B cell (primary cell): ENCODE results near the gene SRP14. TPM values are rescaled to one million over a fixed set of nuclear protein-coding genes. Genes with fewer than 3 reads are reported as not detected.
"Not testable (repeated sequence)": the region's sequence is repeated elsewhere in the genome, so short reads cannot be mapped to it uniquely, and the experiment has no call there.

ENCODE experiments used
- ATAC-seq: fragments of 200-7000 bp; cut with Tn5 transposase; one replicate; pipeline ENCODE4 v1.10.0; 2021; ENCODE audit warnings: low read depth, mild to moderate bottlenecking, moderate number of reproducible peaks, moderate library complexity
- CTCF ChIA-PET: fragments of 350-600 bp; sonication (Branson Sonifier 250); formaldehyde crosslinking; loops from one replicate; lab custom pipeline; 2021; ENCODE audit warnings: antibody characterized with exemption, inconsistent platforms; lab: Charles Lee
- POLR2A ChIA-PET: fragments of 350-600 bp; sonication (Branson Sonifier 250); formaldehyde crosslinking; loops from one replicate; lab custom pipeline; 2021; ENCODE audit warnings: antibody characterized with exemption; lab: Charles Lee
- DNase-seq: peaks from one replicate; pipeline ENCODE4 v3.0.0; 2013
- H2AFZ ChIP-seq: 2 replicates; pipeline ENCODE4 v1.6.1; 2012; ENCODE audit warnings: mild to moderate bottlenecking, low read depth, low read length; ENCODE audit not compliant: insufficient read depth, poor library complexity, severe bottlenecking
- H3K27ac ChIP-seq, 2 donors: 1 replicate in 1 of 2; 2 replicates in 1 of 2; pipeline ENCODE4 v1.5.1; 2012 to 2013; ENCODE audit warnings: low read length in 2 of 2, mild to moderate bottlenecking in 2 of 2, moderate library complexity in 1 of 2
- H3K27me3 ChIP-seq, 4 experiments: fragments of 200-600 bp in 1 of 4; sonication (generic) in 1 of 4; replicated peaks in 1 of 4; 1 replicate in 2 of 4; 2 replicates in 2 of 4; pipeline versions ENCODE4 v1.6.1 to v1.7.0; 2013 to 2016; ENCODE audit warnings: low read length in 3 of 4, mild to moderate bottlenecking in 2 of 4, mixed read lengths in 1 of 4, moderate library complexity in 1 of 4; ENCODE audit not compliant: insufficient read depth in 4 of 4, control insufficient read depth in 3 of 4; ENCODE audit errors: control extremely low read depth in 1 of 4
- H3K36me3 ChIP-seq, 2 experiments: replicated peaks in 1 of 2; 1 replicate in 1 of 2; 2 replicates in 1 of 2; pipeline versions ENCODE4 v1.6.1 to v1.7.1; 2013; ENCODE audit warnings: low read length in 1 of 2; ENCODE audit not compliant: insufficient read depth in 2 of 2, control insufficient read depth in 1 of 2; ENCODE audit errors: control extremely low read depth in 1 of 2, extremely low read depth in 1 of 2
- H3K4me1 ChIP-seq, 2 donors: fragments of 200-600 bp in 1 of 2; sonication (generic) in 1 of 2; 1 replicate in 1 of 2; 2 replicates in 1 of 2; pipeline versions ENCODE4 v1.5.1 to v1.6.1; 2013 to 2017; ENCODE audit warnings: low read length in 2 of 2; ENCODE audit not compliant: control insufficient read depth in 2 of 2, insufficient read depth in 2 of 2
- H3K4me2 ChIP-seq: replicated peaks from 2 replicates; pipeline ENCODE3; 2012; ENCODE audit warnings: mild to moderate bottlenecking, low read depth, low read length; ENCODE audit not compliant: poor library complexity, severe bottlenecking
- H3K4me3 ChIP-seq, 5 experiments: fragments of 200-600 bp in 1 of 5; sonication (generic) in 1 of 5; 1 replicate in 3 of 5; 2 replicates in 2 of 5; pipeline versions ENCODE4 v1.5.1 to v1.7.0; 2011 to 2016; ENCODE audit warnings: low read length in 4 of 5, mild to moderate bottlenecking in 4 of 5, low read depth in 2 of 5, control low read depth in 1 of 5, moderate library complexity in 1 of 5; ENCODE audit not compliant: insufficient read depth in 1 of 5; ENCODE audit errors: control extremely low read depth in 1 of 5, extremely low read depth in 1 of 5
- H3K79me2 ChIP-seq: fragments of 200-600 bp; sonication (generic); one replicate; pipeline ENCODE4 v1.6.0; 2016; ENCODE audit warnings: low read length; ENCODE audit not compliant: control insufficient read depth, insufficient read depth
- H3K9ac ChIP-seq: fragments of 200-600 bp; sonication (generic); 2 replicates; pipeline ENCODE4 v1.6.1; 2017; ENCODE audit warnings: mild to moderate bottlenecking, low read length, moderate library complexity
- H3K9me3 ChIP-seq, 3 donors: one replicate each; pipeline versions ENCODE4 v1.6.1 to v1.7.1; 2013; ENCODE audit warnings: low read length in 2 of 3; ENCODE audit not compliant: control insufficient read depth in 2 of 3, insufficient read depth in 1 of 3; ENCODE audit errors: control extremely low read depth in 1 of 3
- H4K20me1 ChIP-seq: 2 replicates; pipeline ENCODE4 v1.6.0; 2012; ENCODE audit warnings: mild to moderate bottlenecking, low read length; ENCODE audit not compliant: insufficient read depth, control insufficient read depth, poor library complexity, severe bottlenecking
- H3K27ac Mint-ChIP-seq: one replicate; pipeline ENCODE4 v1.8.0; 2021; ENCODE audit warnings: mixed read lengths
- H3K27me3 Mint-ChIP-seq: one replicate; pipeline ENCODE4 v1.8.0; 2021; ENCODE audit warnings: mixed read lengths
- H3K4me1 Mint-ChIP-seq: one replicate; pipeline ENCODE4 v1.8.0; 2021; ENCODE audit warnings: mixed read lengths
- H3K4me3 Mint-ChIP-seq: one replicate; pipeline ENCODE4 v1.8.0; 2021; ENCODE audit warnings: mixed read lengths
- H3K9me3 Mint-ChIP-seq: one replicate; pipeline ENCODE4 v1.8.0; 2022; ENCODE audit warnings: mixed read lengths; ENCODE audit not compliant: insufficient read depth
- EZH2 ChIP-seq: IDR thresholded peaks from 2 replicates; pipeline ENCODE4 v1.6.1; 2012; ENCODE audit warnings: borderline replicate concordance, low read depth, mild to moderate bottlenecking, moderate library complexity, low read length; ENCODE audit not compliant: insufficient read depth, poor library complexity, severe bottlenecking
- WGBS: methylation state at CpG from one replicate; pipeline ENCODE4 v1.1.5; 2013; ENCODE audit warnings: missing lambda C conversion rate; ENCODE audit not compliant: insufficient coverage; 5-methylcytosine and 5-hydroxymethylcytosine counted together
- intact Hi-C: fragments of 100-400 bp; cut with micrococcal nuclease; formaldehyde crosslinking; loops from one replicate; pipeline ENCODE4 v1.10.0; 2022
- polyA plus RNA-seq: library from polyadenylated mRNA; depleted of rRNA; stranded (reverse); fragments of >200 nt; gene quantifications from 2 replicates; pipeline ENCODE4 v1.2.3, GENCODE V29; 2012
- total RNA-seq, 2 donors: library from RNA; stranded (reverse); fragments of 120-200 nt in 1 of 2; gene quantifications; 1 replicate in 1 of 2; 2 replicates in 1 of 2; pipeline versions ENCODE4 v1.2.3 to v1.2.4, GENCODE V29; 2013 to 2022
- TF ChIP-seq, protein P1 (sequence below): fragments of 200-600 bp; IDR thresholded peaks from one replicate; pipeline ENCODE4 v1.8.0; 2022; ENCODE audit warnings: antibody characterized with exemption, mild to moderate bottlenecking

Gene SRP14
- total and polyA plus RNA-seq, 2 donors (not counting 1 experiment from before 2014, with no cell fraction given), result 120 to 131 TPM

- DNase-seq (no peak), ATAC-seq (no peak)
- Histone ChIP-seq H3K4me1 (no peaks in the 10 kb centered on the region), H3K36me3 (peaks cover 0 to 6% of the 10 kb centered on the region in 2 experiments), H3K27me3 (no peaks in the 10 kb centered on the region), H2AFZ (no peak overlapping the region), H3K9ac (no peak overlapping the region), H3K9me3 (no peaks in the 10 kb centered on the region), H3K79me2 (no peaks in the 10 kb centered on the region), H3K27ac (no peak overlapping the region), H3K4me3 (no peak overlapping the region), H4K20me1 (no peaks in the 10 kb centered on the region), H3K4me2 (no peak overlapping the region)
- ChIA-PET POLR2A (no interaction called here), CTCF (no interaction called here)
- intact Hi-C loops, result no loop called here
- H3K4me3 Mint-ChIP-seq, result no peak overlapping the region
- no peak for TF ChIP-seq EZH2
- TF ChIP-seq, protein P1, sequence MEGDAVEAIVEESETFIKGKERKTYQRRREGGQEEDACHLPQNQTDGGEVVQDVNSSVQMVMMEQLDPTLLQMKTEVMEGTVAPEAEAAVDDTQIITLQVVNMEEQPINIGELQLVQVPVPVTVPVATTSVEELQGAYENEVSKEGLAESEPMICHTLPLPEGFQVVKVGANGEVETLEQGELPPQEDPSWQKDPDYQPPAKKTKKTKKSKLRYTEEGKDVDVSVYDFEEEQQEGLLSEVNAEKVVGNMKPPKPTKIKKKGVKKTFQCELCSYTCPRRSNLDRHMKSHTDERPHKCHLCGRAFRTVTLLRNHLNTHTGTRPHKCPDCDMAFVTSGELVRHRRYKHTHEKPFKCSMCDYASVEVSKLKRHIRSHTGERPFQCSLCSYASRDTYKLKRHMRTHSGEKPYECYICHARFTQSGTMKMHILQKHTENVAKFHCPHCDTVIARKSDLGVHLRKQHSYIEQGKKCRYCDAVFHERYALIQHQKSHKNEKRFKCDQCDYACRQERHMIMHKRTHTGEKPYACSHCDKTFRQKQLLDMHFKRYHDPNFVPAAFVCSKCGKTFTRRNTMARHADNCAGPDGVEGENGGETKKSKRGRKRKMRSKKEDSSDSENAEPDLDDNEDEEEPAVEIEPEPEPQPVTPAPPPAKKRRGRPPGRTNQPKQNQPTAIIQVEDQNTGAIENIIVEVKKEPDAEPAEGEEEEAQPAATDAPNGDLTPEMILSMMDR, result no peak
- H3K9me3 Mint-ChIP-seq, result no peaks in the 10 kb centered on the region
- peaks cover 7% of the 10 kb centered on the region for H3K4me1 Mint-ChIP-seq
- H3K27me3 Mint-ChIP-seq, result no peaks in the 10 kb centered on the region
- no CpG with 5 or more reads among the region's 1 CpG for WGBS
- H3K27ac Mint-ChIP-seq, result no peak overlapping the region
These were observed 42.0 kb downstream of the SRP14 start for GRCh38 chr15:39997031-39997430.

- H4K20me1 ChIP-seq, H3K79me2 ChIP-seq, H2AFZ ChIP-seq, H3K9ac ChIP-seq, intact Hi-C loops, POLR2A ChIA-PET, H3K27ac Mint-ChIP-seq, DNase-seq, H3K4me1 Mint-ChIP-seq, H3K4me3 ChIP-seq, H3K9me3 ChIP-seq, H3K36me3 ChIP-seq, H3K4me2 ChIP-seq, H3K27ac ChIP-seq, H3K27me3 ChIP-seq, H3K4me3 Mint-ChIP-seq, H3K9me3 Mint-ChIP-seq, H3K4me1 ChIP-seq, ATAC-seq, H3K27me3 Mint-ChIP-seq: not testable (repeated sequence)
- CTCF ChIA-PET, result interaction anchor here (1.1 kb wide), 2 partner anchors 17 to 108 kb away, joined by 3 to 4 read pairs; no protein-coding TSS in a partner anchor
- WGBS, result 100% methylated on average over 1 of the region's 2 CpGs
These were observed 42.8 kb downstream of the SRP14 start for GRCh38 chr15:39996228-39996627.

DNA sequence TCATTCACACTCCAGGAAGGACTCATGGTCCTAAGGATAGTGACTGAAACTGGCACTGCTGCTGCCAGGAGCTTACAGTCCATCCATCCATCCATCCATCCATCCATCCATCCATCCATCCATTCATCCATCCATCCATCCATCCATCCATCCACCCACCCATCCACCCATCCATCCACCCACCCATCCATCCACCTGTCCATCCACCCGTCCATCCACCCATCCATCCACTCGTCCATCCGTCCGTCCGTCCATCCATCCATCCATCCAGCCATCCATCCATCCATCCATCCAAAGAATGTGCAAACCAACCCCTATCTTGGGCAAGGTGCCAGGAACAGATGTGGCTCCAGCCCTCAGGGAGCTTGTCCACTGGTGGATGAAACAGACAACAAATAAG is 46.0 kb downstream of the SRP14 start:
- H4K20me1 ChIP-seq, H3K4me2 ChIP-seq, H3K4me3 Mint-ChIP-seq, H3K79me2 ChIP-seq, H3K27me3 ChIP-seq, H3K4me1 ChIP-seq, ATAC-seq, H3K9me3 Mint-ChIP-seq, H3K27me3 Mint-ChIP-seq, H3K27ac Mint-ChIP-seq, H3K9ac ChIP-seq, CTCF ChIA-PET, H3K4me1 Mint-ChIP-seq, POLR2A ChIA-PET, DNase-seq, H3K4me3 ChIP-seq, intact Hi-C loops, H2AFZ ChIP-seq, H3K27ac ChIP-seq, H3K9me3 ChIP-seq: not testable (repeated sequence)
- 96% methylated on average over 4 of the region's 5 CpGs for WGBS
- peaks cover 3 to 16% of the 10 kb centered on the region in 2 experiments for H3K36me3 ChIP-seq
